Right ventricle myocardium superior (tissue), 1 donor: Measurements from ENCODE around the gene CDC27. TPM values are rescaled to one million over a fixed set of nuclear protein-coding genes. Genes with fewer than 3 reads are reported as not detected.
"Not testable (repeated sequence)": the region's sequence is repeated elsewhere in the genome, so short reads cannot be mapped to it uniquely, and the experiment has no call there.

Experiments
- ATAC-seq: fragments of 200-7000 bp; cut with Tn5 transposase; one replicate; pipeline ENCODE4 v1.9.1; 2020; ENCODE audit warnings: mild to moderate bottlenecking; ENCODE audit not compliant: poor library complexity
- DNase-seq: peaks from one replicate; pipeline ENCODE4 v3.0.0-alpha.2; 2020
- intact Hi-C: fragments of 100-400 bp; cut with DNase I; formaldehyde crosslinking; loops from one replicate; pipeline ENCODE4 v1.11.2; 2022
- total RNA-seq: library from RNA; stranded (reverse); fragmentation: NEBNext Ultra II Directional; extraction: Animal tissue kit (Norgen Biotek cat#: 25700); gene quantifications from one replicate; pipeline ENCODE4 v1.2.1, GENCODE V29; 2021
- donor health status: DM: no; HTN: yes; CAD: no; lungs with severe emphysema.

Gene CDC27
- total RNA-seq, 1 donor from 2014 or later = 69.4 TPM

DNA sequence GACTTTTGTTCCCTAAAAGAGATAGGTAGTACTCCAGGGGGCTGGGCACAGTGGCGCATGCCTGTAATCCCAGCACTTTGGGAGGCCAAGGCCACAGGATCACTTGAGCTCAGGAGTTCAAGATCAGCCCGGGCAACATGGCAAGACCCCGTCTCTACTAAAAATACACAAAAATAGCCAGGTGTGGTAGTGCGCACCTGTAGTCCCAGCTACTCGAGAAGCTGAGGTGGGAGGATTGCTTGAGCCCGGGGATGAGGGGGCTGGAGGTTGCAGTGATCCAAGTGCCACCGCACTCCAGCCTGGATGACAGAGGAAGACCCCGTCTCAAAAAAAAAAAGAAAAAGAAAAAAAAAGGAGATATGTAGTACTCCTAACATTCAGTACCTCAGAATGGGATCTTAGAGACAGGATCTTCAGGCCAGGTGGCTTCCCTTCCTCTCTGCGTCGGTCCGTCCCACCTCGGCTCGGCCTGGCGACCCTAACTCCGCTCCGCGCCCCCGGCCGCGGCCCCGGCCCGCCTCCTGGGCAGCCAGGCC, 89.6 kb downstream of the CDC27 start:
- intact Hi-C loops = no loop called here
- no peak for ATAC-seq
- no peak for DNase-seq

DNA sequence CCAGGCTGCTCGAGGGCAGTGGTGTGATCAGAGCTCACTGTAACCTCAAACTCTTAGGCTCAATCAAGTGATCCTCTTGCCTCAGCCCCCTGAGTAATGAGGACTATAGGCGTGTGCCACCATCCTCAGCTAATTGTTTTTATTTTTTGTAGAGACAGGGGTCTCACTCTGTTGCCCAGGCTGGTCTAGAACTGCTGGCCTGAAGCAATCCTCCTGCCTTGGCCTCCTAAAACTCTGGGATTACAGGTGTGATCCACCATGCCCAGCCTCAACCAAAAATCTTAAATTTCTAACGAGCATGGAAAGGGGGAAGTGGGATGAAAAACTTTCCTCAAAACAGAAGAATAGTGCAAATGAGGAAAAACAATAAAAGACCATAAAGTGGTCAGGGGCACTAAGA, 92.8 kb downstream of the CDC27 start:
- ATAC-seq = no peak
- DNase-seq = no peak
- intact Hi-C loops = no loop called here

DNA sequence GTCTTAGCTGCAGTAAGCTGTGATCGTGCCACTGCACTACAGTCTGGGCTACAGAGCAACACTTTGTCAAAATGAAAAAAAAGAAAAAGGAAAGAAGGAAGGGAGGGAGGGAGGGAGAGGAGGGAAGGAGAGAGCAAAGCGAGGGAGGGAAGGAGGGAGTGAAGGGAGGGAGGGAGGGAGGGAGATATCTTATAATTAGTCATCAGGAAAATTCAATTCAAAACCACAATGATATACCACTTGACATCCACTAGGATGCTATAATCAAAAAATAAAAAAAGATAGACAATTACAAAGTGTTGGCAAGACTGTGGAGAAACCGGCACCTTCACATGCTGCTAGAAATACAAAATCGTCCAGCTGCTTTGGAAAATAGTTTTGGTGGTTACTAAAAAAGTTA, 93.8 kb downstream of the CDC27 start:
- ATAC-seq (no peak), DNase-seq (no peak)
- intact Hi-C loops = no loop called here

DNA sequence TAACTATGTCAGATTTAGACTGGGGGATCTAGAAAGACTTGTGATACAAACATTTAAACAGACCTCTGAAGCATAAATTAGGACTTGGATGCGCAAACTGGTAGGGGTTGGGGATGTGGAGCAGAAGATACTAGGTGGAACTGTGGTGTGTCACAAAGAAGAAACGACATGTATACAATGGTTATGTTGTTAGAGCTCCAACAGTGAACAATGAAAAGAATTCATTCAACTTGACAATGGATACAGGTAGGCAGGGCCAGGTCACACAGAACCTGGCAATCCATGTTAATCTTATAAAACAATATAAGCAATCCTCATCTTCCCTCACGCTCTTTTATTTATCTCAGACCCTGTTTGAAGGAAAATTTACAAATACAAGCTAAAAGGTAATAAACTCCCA, 102.0 kb downstream of the CDC27 start:
- intact Hi-C loops = no loop called here
- no peak for ATAC-seq
- DNase-seq = no peak

DNA sequence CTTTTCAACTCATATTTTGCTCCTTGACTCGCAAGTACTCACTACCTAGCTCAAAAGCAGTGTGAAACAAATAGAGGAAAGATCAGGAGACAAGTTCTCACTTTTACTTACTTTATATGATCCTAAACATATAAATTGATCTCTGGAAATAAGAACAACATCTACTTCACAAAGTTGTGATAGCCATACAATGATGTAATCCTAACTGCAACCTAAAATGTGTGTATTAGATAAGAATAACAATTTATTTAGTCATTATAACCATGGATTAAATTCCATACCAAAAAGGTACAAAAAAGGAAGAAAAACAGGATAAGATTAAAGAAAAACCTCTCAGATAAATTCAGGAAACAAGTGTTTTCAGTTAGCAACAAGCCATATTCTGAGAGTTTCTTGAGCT, 103.4 kb downstream of the CDC27 start:
- no peak for ATAC-seq
- no peak for DNase-seq
- intact Hi-C loops = no loop called here

DNA sequence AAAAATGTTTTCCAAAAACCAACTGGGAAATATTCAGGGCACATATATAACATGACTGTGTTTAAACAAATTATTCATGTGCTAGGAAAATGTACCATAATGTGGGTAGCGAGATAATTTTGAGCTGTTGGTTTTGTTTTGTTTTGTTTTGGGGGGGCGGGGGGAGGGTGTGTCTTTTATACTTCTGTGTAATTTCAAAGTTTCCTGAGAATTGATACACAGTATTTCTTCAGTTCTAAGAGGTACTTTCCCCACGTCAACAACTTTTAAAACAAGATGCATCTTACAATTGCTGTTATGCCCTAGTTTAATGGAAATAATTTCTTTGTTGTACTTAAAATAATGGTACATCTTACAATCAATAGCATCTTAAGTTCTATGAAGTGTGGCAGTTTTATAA, 110.3 kb downstream of the CDC27 start:
- DNase-seq (no peak), ATAC-seq (no peak)
- intact Hi-C loops = no loop called here

DNA sequence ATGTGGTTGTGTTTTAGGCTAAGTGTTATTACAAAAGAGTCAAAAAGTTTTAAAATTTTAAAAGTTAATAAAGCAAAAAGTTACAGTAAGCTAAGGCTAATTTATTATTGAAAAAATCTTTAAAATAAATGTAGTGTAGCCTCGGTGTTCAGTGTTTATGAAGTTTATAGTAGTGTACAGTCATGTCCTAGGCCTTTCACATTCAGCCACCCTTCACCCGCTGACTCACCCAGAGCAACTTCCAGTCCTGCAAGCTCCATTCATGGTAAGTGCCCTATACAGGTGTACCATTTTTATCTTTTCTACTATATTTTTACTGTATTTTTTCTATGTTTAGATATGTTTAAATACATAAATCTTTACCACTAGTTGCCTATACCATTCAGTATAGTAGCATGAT, 111.5 kb downstream of the CDC27 start:
- no peak for DNase-seq
- ATAC-seq = no peak
- intact Hi-C loops = no loop called here

- DNase-seq = no peak
- ATAC-seq = no peak
- intact Hi-C loops = no loop called here
These were observed 112.9 kb downstream of the CDC27 start for GRCh38 chr17:47076171-47076570.

GRCh38 chr17:47074361-47074760, 114.7 kb downstream of the CDC27 start:
- intact Hi-C loops, DNase-seq: not testable (repeated sequence)

DNA sequence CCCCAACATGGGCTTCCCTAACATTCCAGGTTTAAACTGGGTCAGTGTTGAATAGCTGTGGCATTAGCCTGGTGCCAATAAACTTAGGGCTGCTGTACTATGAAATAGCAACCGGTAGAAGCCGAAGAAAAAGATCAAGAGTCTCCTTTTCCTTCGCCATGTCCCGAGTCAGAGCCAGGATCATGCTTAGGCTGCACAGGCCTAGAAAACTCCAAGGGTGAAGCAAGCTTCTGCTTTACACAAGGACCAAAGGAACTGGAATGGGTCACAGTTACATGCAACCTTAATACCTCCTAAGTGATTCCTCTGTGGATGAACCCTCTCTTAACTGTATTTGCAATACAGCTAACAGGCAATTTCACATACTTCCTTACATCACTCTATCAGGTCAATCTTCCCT, 115.5 kb downstream of the CDC27 start:
- intact Hi-C loops, ATAC-seq: not testable (repeated sequence)

More at GRCh38 chr17:47074361-47074760, 114.7 kb downstream of the CDC27 start:
- not testable (repeated sequence) for ATAC-seq

GRCh38 chr17:47072886-47073285, 116.2 kb downstream of the CDC27 start:
- peak; percentile 32 for ATAC-seq
- intact Hi-C loops = no loop called here
- no peak for DNase-seq

More for the DNA sequence above, 115.5 kb downstream of the CDC27 start:
- DNase-seq = not testable (repeated sequence)

GRCh38 chr17:47071171-47071570, 117.9 kb downstream of the CDC27 start:
- DNase-seq, ATAC-seq, intact Hi-C loops: not testable (repeated sequence)

DNA sequence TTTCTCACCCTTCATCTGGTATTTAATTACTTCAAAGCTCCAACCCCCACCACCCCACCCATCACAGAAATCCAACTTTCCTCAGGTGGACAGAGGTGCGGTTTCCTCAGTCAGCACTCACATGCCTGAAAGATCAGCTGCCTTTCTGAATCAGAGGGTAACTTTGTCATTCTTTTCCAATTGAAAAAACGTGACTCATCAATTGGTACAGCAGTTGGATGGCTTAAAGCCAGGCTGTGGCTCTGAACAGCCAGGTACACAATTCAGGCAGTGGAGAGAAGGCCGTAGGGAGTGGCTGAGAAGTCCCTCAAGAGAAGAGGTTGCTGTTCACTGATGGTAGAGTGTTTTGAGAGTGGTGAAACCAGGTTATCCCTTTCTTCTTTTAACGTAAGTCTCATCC, 118.8 kb downstream of the CDC27 start:
- ATAC-seq, DNase-seq, intact Hi-C loops: not testable (repeated sequence)

Other genes starting within 250 kb of the CDC27 start
- not detected for gene RPRML, start 210.0 kb downstream of the CDC27 start, total RNA-seq
- gene MYL4, start 20.1 kb upstream of the CDC27 start, total RNA-seq = 219 TPM
- 2.7 TPM for gene ITGB3, start 64.5 kb upstream of the CDC27 start, total RNA-seq
- gene EFCAB13, start 134.7 kb upstream of the CDC27 start, total RNA-seq = 3.0 TPM